Temporal lobe (tissue), 1 donor: Measurements from ENCODE around the gene TAC1. TPM values are rescaled to one million over a fixed set of nuclear protein-coding genes. Genes with fewer than 3 reads are reported as not detected.

ENCODE experiments used
- total RNA-seq: library from RNA; depleted of rRNA; stranded (reverse); fragments of >200 nt; gene quantifications from one replicate; pipeline ENCODE4 v1.2.3, GENCODE V29; 2014

TAC1 gene
- total RNA-seq, 1 donor from 2014 or later: 8.4 TPM

Other genes starting within 250 kb of the TAC1 start
- gene ASNS, start 140.3 kb downstream of the TAC1 start, total RNA-seq: 47.9 TPM